MM.1S (cell line): Measurements from ENCODE around the gene OR2A5.

ENCODE experiments used
- DNase-seq: peaks from one replicate; pipeline ENCODE4 v3.0.0-alpha.2; 2015
- H2AFZ ChIP-seq: fragments of 300-600 bp; sonication (generic); 2 replicates; pipeline ENCODE4 v1.6.0; 2016; ENCODE audit warnings: antibody characterized with exemption, low read length
- H3F3A ChIP-seq: fragments of 300-600 bp; sonication (generic); 2 replicates; pipeline ENCODE4 v1.6.1; 2016; ENCODE audit warnings: mild to moderate bottlenecking, antibody characterized with exemption, low read length, moderate library complexity, mixed read lengths; ENCODE audit not compliant: insufficient read depth
- H3K27ac ChIP-seq: fragments of 300-600 bp; sonication (generic); 2 replicates; pipeline ENCODE4 v1.5.1; 2016; ENCODE audit warnings: mild to moderate bottlenecking, low read length
- H3K27me3 ChIP-seq: fragments of 300-600 bp; sonication (generic); replicated peaks from 2 replicates; pipeline ENCODE4 v1.6.0; 2016; ENCODE audit warnings: low read length; ENCODE audit not compliant: insufficient read depth
- H3K36me3 ChIP-seq: fragments of 300-600 bp; sonication (generic); replicated peaks from 2 replicates; pipeline ENCODE4 v1.6.1; 2016; ENCODE audit warnings: mild to moderate bottlenecking, low read length, mixed read lengths; ENCODE audit not compliant: insufficient read depth
- H3K4me1 ChIP-seq: fragments of 300-600 bp; sonication (generic); 2 replicates; pipeline ENCODE4 v1.6.1; 2016; ENCODE audit warnings: low read length, mixed read lengths
- H3K4me2 ChIP-seq: fragments of 300-600 bp; sonication (generic); 2 replicates; pipeline ENCODE4 v1.6.0; 2016; ENCODE audit warnings: low read depth, low read length
- H3K4me3 ChIP-seq: fragments of 300-600 bp; sonication (generic); 2 replicates; pipeline ENCODE4 v1.5.1; 2016; ENCODE audit warnings: low read length, mixed read lengths
- H3K79me2 ChIP-seq: fragments of 300-600 bp; sonication (generic); 2 replicates; pipeline ENCODE4 v1.6.1; 2016; ENCODE audit warnings: mixed run types, low read length, mixed read lengths
- H3K9ac ChIP-seq: fragments of 300-600 bp; sonication (generic); 2 replicates; pipeline ENCODE4 v1.6.1; 2016; ENCODE audit warnings: low read length, mixed read lengths
- H3K9me2 ChIP-seq: fragments of 300-600 bp; sonication (generic); replicated peaks from 2 replicates; pipeline ENCODE4 v1.6.1; 2016; ENCODE audit warnings: mild to moderate bottlenecking, low read length, mixed read lengths; ENCODE audit not compliant: insufficient read depth
- H3K9me3 ChIP-seq: fragments of 300-600 bp; sonication (generic); replicated peaks from 2 replicates; pipeline ENCODE4 v1.6.1; 2016; ENCODE audit warnings: mild to moderate bottlenecking, low read length, mixed read lengths; ENCODE audit not compliant: insufficient read depth
- H4K20me1 ChIP-seq: fragments of 300-600 bp; sonication (generic); 2 replicates; pipeline ENCODE4 v1.6.1; 2016; ENCODE audit warnings: mild to moderate bottlenecking, low read length, moderate library complexity, mixed read lengths; ENCODE audit not compliant: insufficient read depth
- EZH2 ChIP-seq: fragments of 300-600 bp; sonication (generic); optimal IDR thresholded peaks from 2 replicates; pipeline ENCODE3; 2017; ENCODE audit warnings: low read depth, mild to moderate bottlenecking, antibody characterized with exemption, low read length, mixed read lengths
- EZH2phosphoT487 ChIP-seq: fragments of 300-600 bp; sonication (generic); IDR thresholded peaks from 2 replicates; pipeline ENCODE4 v1.6.1; 2018; ENCODE audit warnings: antibody characterized with exemption, low read length
- TF ChIP-seq, protein P1 (sequence below): fragments of 300-600 bp; sonication (generic); IDR thresholded peaks from 2 replicates; pipeline ENCODE4 v1.5.1; 2016; ENCODE audit warnings: antibody characterized with exemption, low read length, mixed read lengths

The OR2A5 gene

DNA sequence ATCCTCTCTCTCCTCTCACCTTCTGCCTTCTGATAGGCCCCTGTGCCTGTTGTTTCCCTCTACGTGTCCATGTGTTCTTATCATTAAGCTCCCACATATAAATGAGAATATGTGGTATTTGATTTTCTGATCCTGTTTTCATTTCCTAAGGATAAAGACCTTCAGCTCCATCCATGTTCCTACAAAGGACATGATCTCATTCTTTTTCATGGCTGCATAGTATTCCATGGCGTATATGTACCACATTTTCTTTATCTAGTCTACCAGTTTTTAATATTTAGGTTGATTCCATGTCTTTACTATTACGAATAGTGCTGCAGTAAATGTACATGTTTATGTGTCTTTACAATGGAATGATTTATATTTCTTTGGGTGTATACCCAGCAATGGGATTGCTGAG, 41.9 kb downstream of the OR2A5 start:
- Histone ChIP-seq H3K79me2 (no peaks in the 10 kb centered on the region), H3K27me3 (no peaks in the 10 kb centered on the region), H2AFZ (no peak overlapping the region), H3K4me1 (no peaks in the 10 kb centered on the region), H3K9me2 (no peaks in the 10 kb centered on the region), H4K20me1 (no peaks in the 10 kb centered on the region), H3K36me3 (no peaks in the 10 kb centered on the region), H3K9me3 (no peaks in the 10 kb centered on the region), H3K9ac (no peak overlapping the region), H3K4me2 (no peak overlapping the region), H3F3A (no peaks in the 10 kb centered on the region), H3K4me3 (no peak overlapping the region), H3K27ac (no peak overlapping the region)
- TF ChIP-seq EZH2phosphoT487 (no peak), EZH2 (no peak)
- TF ChIP-seq, protein P1, sequence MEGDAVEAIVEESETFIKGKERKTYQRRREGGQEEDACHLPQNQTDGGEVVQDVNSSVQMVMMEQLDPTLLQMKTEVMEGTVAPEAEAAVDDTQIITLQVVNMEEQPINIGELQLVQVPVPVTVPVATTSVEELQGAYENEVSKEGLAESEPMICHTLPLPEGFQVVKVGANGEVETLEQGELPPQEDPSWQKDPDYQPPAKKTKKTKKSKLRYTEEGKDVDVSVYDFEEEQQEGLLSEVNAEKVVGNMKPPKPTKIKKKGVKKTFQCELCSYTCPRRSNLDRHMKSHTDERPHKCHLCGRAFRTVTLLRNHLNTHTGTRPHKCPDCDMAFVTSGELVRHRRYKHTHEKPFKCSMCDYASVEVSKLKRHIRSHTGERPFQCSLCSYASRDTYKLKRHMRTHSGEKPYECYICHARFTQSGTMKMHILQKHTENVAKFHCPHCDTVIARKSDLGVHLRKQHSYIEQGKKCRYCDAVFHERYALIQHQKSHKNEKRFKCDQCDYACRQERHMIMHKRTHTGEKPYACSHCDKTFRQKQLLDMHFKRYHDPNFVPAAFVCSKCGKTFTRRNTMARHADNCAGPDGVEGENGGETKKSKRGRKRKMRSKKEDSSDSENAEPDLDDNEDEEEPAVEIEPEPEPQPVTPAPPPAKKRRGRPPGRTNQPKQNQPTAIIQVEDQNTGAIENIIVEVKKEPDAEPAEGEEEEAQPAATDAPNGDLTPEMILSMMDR = no peak
- DNase-seq = no peak

- H3K27ac ChIP-seq = no peak overlapping the region
- no peaks in the 10 kb centered on the region for H3F3A ChIP-seq
- no peak overlapping the region for H3K4me3 ChIP-seq
- H3K36me3 ChIP-seq = no peaks in the 10 kb centered on the region
- no peaks in the 10 kb centered on the region for H3K9me3 ChIP-seq
- H3K79me2 ChIP-seq = no peaks in the 10 kb centered on the region
- TF ChIP-seq EZH2 (no peak), EZH2phosphoT487 (no peak)
- TF ChIP-seq, protein P1 = no peak
- no peaks in the 10 kb centered on the region for H3K27me3 ChIP-seq
- DNase-seq = no peak
- no peaks in the 10 kb centered on the region for H3K4me1 ChIP-seq
- no peak overlapping the region for H3K9ac ChIP-seq
- no peaks in the 10 kb centered on the region for H3K9me2 ChIP-seq
- H3K4me2 ChIP-seq = no peak overlapping the region
- H4K20me1 ChIP-seq = no peaks in the 10 kb centered on the region
- H2AFZ ChIP-seq = no peak overlapping the region
Observed at GRCh38 chr7:144098776-144099175, 50.0 kb downstream of the OR2A5 start.

GRCh38 chr7:144100607-144101006, 51.9 kb downstream of the OR2A5 start:
- Histone ChIP-seq H3K79me2 (no peaks in the 10 kb centered on the region), H3K4me3 (no peak overlapping the region), H3K9me2 (no peaks in the 10 kb centered on the region), H3K9ac (no peak overlapping the region), H3K36me3 (no peaks in the 10 kb centered on the region), H3K4me2 (no peak overlapping the region), H3F3A (no peaks in the 10 kb centered on the region), H3K27ac (no peak overlapping the region), H3K4me1 (no peaks in the 10 kb centered on the region), H2AFZ (no peak overlapping the region), H3K27me3 (no peaks in the 10 kb centered on the region), H4K20me1 (no peaks in the 10 kb centered on the region), H3K9me3 (no peaks in the 10 kb centered on the region)
- no peak for DNase-seq
- TF ChIP-seq EZH2 (no peak), EZH2phosphoT487 (no peak)
- TF ChIP-seq, protein P1 = no peak

DNA sequence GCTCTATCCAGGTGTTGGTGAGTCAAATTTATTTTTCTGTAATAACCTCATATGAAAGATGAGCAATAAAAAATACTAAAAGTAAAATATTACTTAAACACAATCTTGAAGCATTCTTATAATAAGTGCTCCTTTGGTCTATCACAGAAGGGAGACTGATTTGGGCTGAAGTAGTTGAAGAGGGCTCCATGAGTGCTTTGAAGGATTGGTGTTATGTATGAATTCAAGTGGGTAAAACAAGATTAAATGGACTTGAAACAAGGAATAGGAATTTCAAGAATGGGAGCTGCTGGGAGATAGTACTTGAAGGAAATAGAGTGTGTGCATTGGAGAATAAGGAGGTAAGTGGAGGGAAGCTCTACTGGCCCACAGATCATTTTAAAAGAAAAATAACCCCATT, 53.3 kb downstream of the OR2A5 start:
- Histone ChIP-seq H3K36me3 (no peaks in the 10 kb centered on the region), H3K9me3 (no peaks in the 10 kb centered on the region), H3K9me2 (no peaks in the 10 kb centered on the region), H3K4me1 (no peaks in the 10 kb centered on the region), H3K27me3 (no peaks in the 10 kb centered on the region), H3K9ac (no peak overlapping the region), H3F3A (no peaks in the 10 kb centered on the region), H3K27ac (no peak overlapping the region), H2AFZ (no peak overlapping the region), H3K4me2 (no peak overlapping the region), H4K20me1 (no peaks in the 10 kb centered on the region), H3K4me3 (no peak overlapping the region), H3K79me2 (no peaks in the 10 kb centered on the region)
- no peak for DNase-seq
- TF ChIP-seq EZH2phosphoT487 = no peak
- no peak for TF ChIP-seq EZH2
- TF ChIP-seq, protein P1 = no peak
